Liver (tissue), 9 donors: ENCODE data around the gene HS3ST2. TPM values are rescaled to one million over a fixed set of nuclear protein-coding genes. Genes with fewer than 3 reads are reported as not detected.

Experiments
- DNase-seq: peaks from one replicate; pipeline ENCODE4 v3.0.0-alpha.2; 2017; ENCODE audit warnings: low spot score
- H3K27ac ChIP-seq, 2 donors: one replicate each; pipeline ENCODE4 v1.7.0; 2013; ENCODE audit warnings: inconsistent platforms in 2 of 2, low read length in 2 of 2, control low read depth in 1 of 2, low read depth in 1 of 2, mild to moderate bottlenecking in 1 of 2
- H3K27me3 ChIP-seq, 4 donors: one replicate each; pipeline versions ENCODE4 v1.6.1 to v1.7.0; 2013; ENCODE audit warnings: low read length in 3 of 4, inconsistent platforms in 1 of 4, mild to moderate bottlenecking in 1 of 4, moderate library complexity in 1 of 4; ENCODE audit not compliant: control insufficient read depth in 4 of 4, insufficient read depth in 4 of 4
- H3K36me3 ChIP-seq, 4 donors: one replicate each; pipeline versions ENCODE4 v1.6.1 to v1.7.0; 2013; ENCODE audit warnings: low read length in 3 of 4, mild to moderate bottlenecking in 3 of 4, low read depth in 1 of 4, moderate library complexity in 1 of 4; ENCODE audit not compliant: control insufficient read depth in 4 of 4, insufficient read depth in 3 of 4
- H3K4me1 ChIP-seq, 4 donors: one replicate each; pipeline versions ENCODE4 v1.6.1 to v1.7.0; 2013; ENCODE audit warnings: low read length in 3 of 4, mild to moderate bottlenecking in 3 of 4, moderate library complexity in 1 of 4; ENCODE audit not compliant: control insufficient read depth in 4 of 4, insufficient read depth in 4 of 4
- H3K4me3 ChIP-seq, 3 donors: one replicate each; pipeline versions ENCODE4 v1.6.1 to v1.7.0; 2013; ENCODE audit warnings: low read length in 3 of 3, control low read depth in 1 of 3, low read depth in 1 of 3, mild to moderate bottlenecking in 1 of 3
- H3K9ac ChIP-seq, 2 donors: one replicate each; pipeline ENCODE4 v1.7.0; 2013; ENCODE audit warnings: low read length in 2 of 2, mild to moderate bottlenecking in 2 of 2, moderate library complexity in 2 of 2, control low read depth in 1 of 2, low read depth in 1 of 2
- H3K9me3 ChIP-seq, 4 donors: one replicate each; pipeline versions ENCODE4 v1.6.1 to v1.7.0; 2013; ENCODE audit warnings: low read length in 3 of 4; ENCODE audit not compliant: control insufficient read depth in 4 of 4
- EGR1 ChIP-seq, 2 donors: IDR thresholded peaks; 2 replicates each; pipeline ENCODE4 v1.6.1; 2016 to 2018; ENCODE audit warnings: antibody characterized with exemption in 2 of 2, low read depth in 2 of 2
- HNF4G ChIP-seq: IDR thresholded peaks from 2 replicates; pipeline ENCODE4 v1.6.1; 2016; ENCODE audit warnings: antibody characterized with exemption
- JUND ChIP-seq, 2 donors: IDR thresholded peaks; 2 replicates each; pipeline ENCODE4 v1.6.1; 2016; ENCODE audit warnings: antibody characterized with exemption in 2 of 2
- RAD21 ChIP-seq, 2 donors: IDR thresholded peaks; 2 replicates each; pipeline ENCODE4 v1.6.1; 2016; ENCODE audit warnings: antibody characterized with exemption in 2 of 2, mild to moderate bottlenecking in 2 of 2
- TAF1 ChIP-seq: conservative IDR thresholded peaks from 2 replicates; pipeline ENCODE4 v1.6.1; 2016; ENCODE audit warnings: antibody characterized with exemption, mild to moderate bottlenecking
- YY1 ChIP-seq: IDR thresholded peaks from 2 replicates; pipeline ENCODE4 v1.6.1; 2016; ENCODE audit warnings: antibody characterized with exemption, mild to moderate bottlenecking
- WGBS: extraction: QIAGEN DNeasy Blood & Tissue Kit; methylation state at CpG from one replicate; pipeline ENCODE4 v1.1.7; 2013; 5-methylcytosine and 5-hydroxymethylcytosine counted together
- polyA plus RNA-seq, 2 donors: library from polyadenylated mRNA; stranded (reverse) in 1 of 2; unstranded in 1 of 2; fragments of 200-250 nt in 1 of 2; fragments of >200 nt in 1 of 2; fragmentation: Nextera tagmentation in 1 of 2; extraction: Ambion mirVana in 1 of 2; gene quantifications; one replicate each; pipeline versions ENCODE4 v1.2.1 to v1.2.3, GENCODE V29; 2013 to 2015
- total RNA-seq, 2 donors: library from RNA; depleted of rRNA; stranded (reverse); fragments of >200 nt; gene quantifications; one replicate each; pipeline ENCODE4 v1.2.3, GENCODE V29; 2014
- TF ChIP-seq, protein P1 (sequence below): IDR thresholded peaks from 2 replicates; pipeline ENCODE4 v1.6.1; 2016; ENCODE audit warnings: antibody characterized with exemption, mild to moderate bottlenecking
- TF ChIP-seq, protein P2 (sequence below): IDR thresholded peaks from 2 replicates; pipeline ENCODE4 v1.6.1; 2016; ENCODE audit warnings: antibody characterized with exemption
- TF ChIP-seq, protein P3 (sequence below): fragments of 150-350 bp; IDR thresholded peaks from 2 replicates; pipeline ENCODE4 v1.5.1; 2017; ENCODE audit warnings: improper control_type of control experiment, low read depth, low read length; ENCODE audit not compliant: missing input control
- TF ChIP-seq, protein P4 (sequence below): IDR thresholded peaks from 2 replicates; pipeline ENCODE4 v1.6.1; 2016; ENCODE audit warnings: antibody characterized with exemption
- donor health status: healthy.
- donor health status: healthy.
- donor health status: healthy.
- donor health status: healthy.
- donor health status: healthy.

The HS3ST2 gene
- total and polyA plus RNA-seq, 4 donors = 0.08 to 0.14 (median 0.09) TPM; not detected in 1

DNA sequence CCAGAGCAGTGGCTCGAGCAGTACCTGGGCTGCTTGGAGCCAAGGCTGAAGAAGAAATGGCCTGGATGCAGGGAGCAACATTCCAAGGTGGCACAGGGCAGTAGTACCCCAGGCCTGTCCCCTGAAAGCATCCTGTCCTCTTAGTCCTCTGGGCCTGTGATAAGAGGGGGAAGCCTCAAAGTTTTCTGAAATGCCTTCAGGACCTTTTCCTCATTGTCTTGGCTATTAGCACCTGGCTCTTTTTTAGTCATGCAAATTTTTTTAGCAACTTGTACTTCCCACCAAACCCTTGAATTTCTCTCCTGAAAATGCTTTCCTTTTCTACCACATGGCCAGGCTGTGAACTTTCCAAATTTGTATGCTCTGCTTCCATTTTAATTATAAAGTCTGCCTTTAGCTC lies 148.9 kb downstream of the HS3ST2 start:
- no peaks in the 10 kb centered on the region for H3K4me1 ChIP-seq
- TF ChIP-seq YY1 = no peak
- TF ChIP-seq, protein P1, sequence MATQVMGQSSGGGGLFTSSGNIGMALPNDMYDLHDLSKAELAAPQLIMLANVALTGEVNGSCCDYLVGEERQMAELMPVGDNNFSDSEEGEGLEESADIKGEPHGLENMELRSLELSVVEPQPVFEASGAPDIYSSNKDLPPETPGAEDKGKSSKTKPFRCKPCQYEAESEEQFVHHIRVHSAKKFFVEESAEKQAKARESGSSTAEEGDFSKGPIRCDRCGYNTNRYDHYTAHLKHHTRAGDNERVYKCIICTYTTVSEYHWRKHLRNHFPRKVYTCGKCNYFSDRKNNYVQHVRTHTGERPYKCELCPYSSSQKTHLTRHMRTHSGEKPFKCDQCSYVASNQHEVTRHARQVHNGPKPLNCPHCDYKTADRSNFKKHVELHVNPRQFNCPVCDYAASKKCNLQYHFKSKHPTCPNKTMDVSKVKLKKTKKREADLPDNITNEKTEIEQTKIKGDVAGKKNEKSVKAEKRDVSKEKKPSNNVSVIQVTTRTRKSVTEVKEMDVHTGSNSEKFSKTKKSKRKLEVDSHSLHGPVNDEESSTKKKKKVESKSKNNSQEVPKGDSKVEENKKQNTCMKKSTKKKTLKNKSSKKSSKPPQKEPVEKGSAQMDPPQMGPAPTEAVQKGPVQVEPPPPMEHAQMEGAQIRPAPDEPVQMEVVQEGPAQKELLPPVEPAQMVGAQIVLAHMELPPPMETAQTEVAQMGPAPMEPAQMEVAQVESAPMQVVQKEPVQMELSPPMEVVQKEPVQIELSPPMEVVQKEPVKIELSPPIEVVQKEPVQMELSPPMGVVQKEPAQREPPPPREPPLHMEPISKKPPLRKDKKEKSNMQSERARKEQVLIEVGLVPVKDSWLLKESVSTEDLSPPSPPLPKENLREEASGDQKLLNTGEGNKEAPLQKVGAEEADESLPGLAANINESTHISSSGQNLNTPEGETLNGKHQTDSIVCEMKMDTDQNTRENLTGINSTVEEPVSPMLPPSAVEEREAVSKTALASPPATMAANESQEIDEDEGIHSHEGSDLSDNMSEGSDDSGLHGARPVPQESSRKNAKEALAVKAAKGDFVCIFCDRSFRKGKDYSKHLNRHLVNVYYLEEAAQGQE = no peak
- TF ChIP-seq TAF1 = no peak
- no peak for TF ChIP-seq RAD21 (IDR thresholded peaks at IDR 0.05)
- TF ChIP-seq, protein P2, sequence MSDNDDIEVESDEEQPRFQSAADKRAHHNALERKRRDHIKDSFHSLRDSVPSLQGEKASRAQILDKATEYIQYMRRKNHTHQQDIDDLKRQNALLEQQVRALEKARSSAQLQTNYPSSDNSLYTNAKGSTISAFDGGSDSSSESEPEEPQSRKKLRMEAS = no peak
- no peak for TF ChIP-seq HNF4G
- TF ChIP-seq JUND (IDR thresholded peaks at IDR 0.05) = no peak
- TF ChIP-seq, protein P3, sequence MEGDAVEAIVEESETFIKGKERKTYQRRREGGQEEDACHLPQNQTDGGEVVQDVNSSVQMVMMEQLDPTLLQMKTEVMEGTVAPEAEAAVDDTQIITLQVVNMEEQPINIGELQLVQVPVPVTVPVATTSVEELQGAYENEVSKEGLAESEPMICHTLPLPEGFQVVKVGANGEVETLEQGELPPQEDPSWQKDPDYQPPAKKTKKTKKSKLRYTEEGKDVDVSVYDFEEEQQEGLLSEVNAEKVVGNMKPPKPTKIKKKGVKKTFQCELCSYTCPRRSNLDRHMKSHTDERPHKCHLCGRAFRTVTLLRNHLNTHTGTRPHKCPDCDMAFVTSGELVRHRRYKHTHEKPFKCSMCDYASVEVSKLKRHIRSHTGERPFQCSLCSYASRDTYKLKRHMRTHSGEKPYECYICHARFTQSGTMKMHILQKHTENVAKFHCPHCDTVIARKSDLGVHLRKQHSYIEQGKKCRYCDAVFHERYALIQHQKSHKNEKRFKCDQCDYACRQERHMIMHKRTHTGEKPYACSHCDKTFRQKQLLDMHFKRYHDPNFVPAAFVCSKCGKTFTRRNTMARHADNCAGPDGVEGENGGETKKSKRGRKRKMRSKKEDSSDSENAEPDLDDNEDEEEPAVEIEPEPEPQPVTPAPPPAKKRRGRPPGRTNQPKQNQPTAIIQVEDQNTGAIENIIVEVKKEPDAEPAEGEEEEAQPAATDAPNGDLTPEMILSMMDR = no peak
- TF ChIP-seq, protein P4, sequence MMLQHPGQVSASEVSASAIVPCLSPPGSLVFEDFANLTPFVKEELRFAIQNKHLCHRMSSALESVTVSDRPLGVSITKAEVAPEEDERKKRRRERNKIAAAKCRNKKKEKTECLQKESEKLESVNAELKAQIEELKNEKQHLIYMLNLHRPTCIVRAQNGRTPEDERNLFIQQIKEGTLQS = no peak
- no peak for TF ChIP-seq EGR1 (IDR thresholded peaks at IDR 0.05; ENCODE audit: low read depth in 2 of 2)
- no peak for DNase-seq
- no peak overlapping the region for H3K27ac ChIP-seq
- no peaks in the 10 kb centered on the region for H3K36me3 ChIP-seq
- peaks cover 0 to 4% (median 2%) of the 10 kb centered on the region in 4 donors for H3K9me3 ChIP-seq
- no peak overlapping the region for H3K4me3 ChIP-seq
- H3K9ac ChIP-seq = no peak overlapping the region
- peaks cover 0 to 3% (median 0%) of the 10 kb centered on the region in 4 donors for H3K27me3 ChIP-seq
- WGBS = 38% methylated on average over 1 of the region's 1 CpG
